Ovary (tissue), 9 donors: Measurements from ENCODE around the gene CLEC11A. TPM values are rescaled to one million over a fixed set of nuclear protein-coding genes. Genes with fewer than 3 reads are reported as not detected.
A peak's percentile ranks its signal among the peaks of the same experiment; 100 is the strongest.

Source experiments
- DNase-seq, 5 donors: peaks; one replicate each; pipeline ENCODE4 v3.0.0-alpha.2; 2019 to 2020
- H3K27ac ChIP-seq, 2 donors: fragments of 200-600 bp; one replicate each; pipeline versions ENCODE4 v1.5.1 to v1.8.0; 2019 to 2022
- H3K27me3 ChIP-seq: fragments of 200-600 bp; one replicate; pipeline ENCODE4 v1.8.0; 2022
- H3K36me3 ChIP-seq: fragments of 200-600 bp; sonication (generic); one replicate; pipeline ENCODE4 v1.5.1; 2019
- H3K4me1 ChIP-seq: one replicate; pipeline ENCODE4 v1.8.1; 2013; ENCODE audit warnings: mild to moderate bottlenecking, moderate library complexity; ENCODE audit not compliant: insufficient read depth
- H3K4me3 ChIP-seq: fragments of 200-600 bp; sonication (generic); one replicate; pipeline ENCODE4 v1.5.1; 2017
- H3K9me3 ChIP-seq, 2 donors: fragments of 200-600 bp in 1 of 2; sonication (generic) in 1 of 2; one replicate each; pipeline versions ENCODE4 v1.5.1 to v1.8.1; 2013 to 2019; ENCODE audit warnings: mild to moderate bottlenecking in 1 of 2, moderate library complexity in 1 of 2
- EP300 ChIP-seq: sonication (generic); formaldehyde crosslinking; IDR thresholded peaks from one replicate; pipeline ENCODE4 v1.6.1; 2017; ENCODE audit warnings: antibody characterized with exemption
- POLR2A ChIP-seq: fragments of 450-650 bp; IDR thresholded peaks from one replicate; pipeline ENCODE4 v1.6.1; 2017; ENCODE audit warnings: antibody characterized with exemption, mild to moderate bottlenecking, moderate library complexity
- whole genome bisulfite sequencing, 3 donors: extraction: QIAGEN DNeasy Blood & Tissue Kit in 1 of 3; methylation state at CpG; one replicate each; pipeline versions ENCODE4 v1.1.5 to v1.1.7; 2013 to 2017; 5-methylcytosine and 5-hydroxymethylcytosine counted together
- intact Hi-C, 4 donors: fragments of 100-400 bp; cut with DNase I; formaldehyde crosslinking; loops; one replicate each; pipeline versions ENCODE4 v1.11.0 to v1.15.1; 2022 to 2023
- polyA plus RNA-seq, 2 donors: library from polyadenylated mRNA; stranded (reverse); fragments of 200-250 nt in 1 of 2; fragments of 350-450 nt in 1 of 2; fragmentation: Illumina TruSeq in 1 of 2; extraction: RNeasy Lipid Tissue Mini Kit (QIAGEN cat#74804) in 1 of 2; gene quantifications; one replicate each; pipeline ENCODE4 v1.2.3, GENCODE V29; 2013 to 2014
- total RNA-seq, 7 donors: library from RNA; depleted of rRNA in 2 of 7; stranded (reverse); fragments of >200 nt in 2 of 7; fragmentation: NEBNext Ultra II Directional in 3 of 7; extraction: Animal tissue kit (Norgen Biotek cat#: 25700) in 3 of 7; gene quantifications; one replicate each; pipeline versions ENCODE4 v1.1.0 to v1.2.4, GENCODE V29; 2016 to 2023
- TF ChIP-seq, protein P1 (sequence below), 3 donors: fragments of 450-650 bp in 2 of 3; fragments of 200-600 bp in 1 of 3; IDR thresholded peaks; one replicate each; pipeline versions ENCODE4 v1.5.1 to v1.8.0; 2016 to 2022; ENCODE audit warnings: antibody characterized with exemption in 3 of 3, mild to moderate bottlenecking in 1 of 3
- donor health status: DM: no; HTN: no; CAD: no; lungs with moderate emphysema.
- donor health status: DM: no; HTN: no; CAD: no.
- donor health status: Bipolar disorder and iron deficiency.
- donor health status: DM: yes; HTN: yes; CAD: no.
- donor health status: DM: no; HTN: no; CAD: no.
- donor health status: DM: yes; HTN: yes; CAD: no.

CLEC11A gene
- total and polyA plus RNA-seq, 9 donors = 3.8 to 120 (median 27.9) TPM

DNA sequence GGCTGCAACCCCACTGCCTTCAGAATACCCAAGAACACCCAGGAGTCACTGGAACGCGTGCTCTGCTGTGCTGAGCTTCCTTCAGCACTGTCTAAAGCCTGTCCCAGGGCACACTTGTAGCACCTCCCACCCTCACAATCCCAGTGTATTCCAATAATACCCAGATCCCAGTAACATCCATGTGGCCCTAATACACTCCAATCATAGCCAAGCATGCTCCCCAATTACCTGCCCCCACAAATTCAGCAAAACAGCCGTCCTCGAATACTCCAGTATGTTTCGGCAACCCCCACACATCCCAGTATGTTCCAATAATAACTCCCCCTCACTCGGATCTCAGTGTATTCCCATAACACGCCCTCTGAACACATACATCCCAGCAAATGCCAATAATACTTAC, 32.7 kb upstream of the CLEC11A start:
- intact Hi-C loops = no loop called here
- no peaks in the 10 kb centered on the region for H3K9me3 ChIP-seq
- 58 to 70% (median 59%) methylated on average over 7 of the region's 7 CpGs for WGBS, 3 donors

GRCh38 chr19:50693064-50693975, 29.8 kb upstream of the CLEC11A start:
- DNase-seq = no peak
- H3K27me3 ChIP-seq = no peaks in the 10 kb centered on the region
- 13 to 17% (median 17%) methylated on average over 21 to 23 of the region's 23 CpGs for WGBS, 3 donors
- intact Hi-C loops = no loop called here
- no peak overlapping the region for H3K27ac ChIP-seq
- H3K4me3 ChIP-seq = no peak overlapping the region
- no peaks in the 10 kb centered on the region for H3K4me1 ChIP-seq
- TF ChIP-seq, protein P1, sequence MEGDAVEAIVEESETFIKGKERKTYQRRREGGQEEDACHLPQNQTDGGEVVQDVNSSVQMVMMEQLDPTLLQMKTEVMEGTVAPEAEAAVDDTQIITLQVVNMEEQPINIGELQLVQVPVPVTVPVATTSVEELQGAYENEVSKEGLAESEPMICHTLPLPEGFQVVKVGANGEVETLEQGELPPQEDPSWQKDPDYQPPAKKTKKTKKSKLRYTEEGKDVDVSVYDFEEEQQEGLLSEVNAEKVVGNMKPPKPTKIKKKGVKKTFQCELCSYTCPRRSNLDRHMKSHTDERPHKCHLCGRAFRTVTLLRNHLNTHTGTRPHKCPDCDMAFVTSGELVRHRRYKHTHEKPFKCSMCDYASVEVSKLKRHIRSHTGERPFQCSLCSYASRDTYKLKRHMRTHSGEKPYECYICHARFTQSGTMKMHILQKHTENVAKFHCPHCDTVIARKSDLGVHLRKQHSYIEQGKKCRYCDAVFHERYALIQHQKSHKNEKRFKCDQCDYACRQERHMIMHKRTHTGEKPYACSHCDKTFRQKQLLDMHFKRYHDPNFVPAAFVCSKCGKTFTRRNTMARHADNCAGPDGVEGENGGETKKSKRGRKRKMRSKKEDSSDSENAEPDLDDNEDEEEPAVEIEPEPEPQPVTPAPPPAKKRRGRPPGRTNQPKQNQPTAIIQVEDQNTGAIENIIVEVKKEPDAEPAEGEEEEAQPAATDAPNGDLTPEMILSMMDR (IDR thresholded peaks at IDR 0.05) = no peak
- TF ChIP-seq POLR2A = no peak
- TF ChIP-seq EP300 = no peak
- H3K9me3 ChIP-seq = no peaks in the 10 kb centered on the region
- no peaks in the 10 kb centered on the region for H3K36me3 ChIP-seq

More for the DNA sequence above, 32.7 kb upstream of the CLEC11A start:
- Histone ChIP-seq H3K4me1 (no peaks in the 10 kb centered on the region), H3K36me3 (no peaks in the 10 kb centered on the region), H3K27ac (no peak overlapping the region), H3K27me3 (no peaks in the 10 kb centered on the region), H3K4me3 (no peak overlapping the region)
- no peak for DNase-seq
- no peak for TF ChIP-seq POLR2A
- TF ChIP-seq, protein P1 (IDR thresholded peaks at IDR 0.05) = no peak
- TF ChIP-seq EP300 = no peak

- DNase-seq = no peak
- TF ChIP-seq EP300 (no peak), POLR2A (no peak)
- TF ChIP-seq, protein P1 (IDR thresholded peaks at IDR 0.05) = no peak
- no peaks in the 10 kb centered on the region for H3K36me3 ChIP-seq
- 1 to 2% (median 2%) methylated on average over 10 to 49 of the region's 51 CpGs for WGBS, 3 donors
- no peak overlapping the region for H3K27ac ChIP-seq
- no peaks in the 10 kb centered on the region for H3K9me3 ChIP-seq
- intact Hi-C loops = no loop called here
- H3K27me3 ChIP-seq = no peaks in the 10 kb centered on the region
- H3K4me1 ChIP-seq = no peaks in the 10 kb centered on the region
- no peak overlapping the region for H3K4me3 ChIP-seq
Observed at GRCh38 chr19:50694815-50695145, 28.4 kb upstream of the CLEC11A start.

DNA sequence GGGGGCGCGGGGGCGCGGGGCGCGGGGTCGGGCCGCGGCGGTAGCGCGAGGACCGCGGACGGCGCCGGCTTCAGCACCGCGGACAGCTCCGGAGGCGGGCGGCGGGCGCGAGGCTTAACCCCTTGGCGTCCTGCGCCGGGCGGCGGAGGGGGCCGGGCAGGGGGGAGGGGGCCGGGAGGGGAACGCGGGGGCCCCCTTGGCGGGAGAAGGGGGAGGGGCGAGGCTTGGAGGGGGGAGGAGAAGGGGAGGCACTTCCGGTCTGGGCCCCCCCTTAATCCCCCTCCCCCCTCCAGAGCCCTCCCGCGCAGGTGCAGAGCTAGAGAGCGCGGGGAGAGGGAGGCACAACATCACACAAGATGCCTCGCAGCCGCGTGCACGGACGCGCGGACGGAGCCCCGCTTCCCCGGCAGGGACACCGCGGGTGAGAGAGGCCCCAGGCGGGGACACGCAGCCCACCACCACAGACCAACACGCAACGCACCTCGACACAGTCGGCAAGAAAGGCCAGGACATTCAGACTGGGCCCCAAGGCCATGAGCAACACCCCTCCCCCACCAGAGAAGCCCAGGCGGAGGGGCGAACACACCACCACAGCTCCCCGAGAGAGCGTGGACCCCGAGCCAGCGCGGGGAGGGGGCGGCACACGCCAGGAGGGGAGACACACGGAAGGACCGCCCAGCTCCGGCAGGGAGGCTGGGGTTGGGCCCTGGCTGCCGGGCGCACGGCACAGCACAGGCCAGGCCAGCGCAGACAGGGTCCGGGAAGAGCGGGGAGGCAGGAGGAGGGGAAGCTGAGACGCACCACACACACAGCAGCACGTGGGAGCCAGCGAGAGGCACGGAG, 27.7 kb upstream of the CLEC11A start:
- TF ChIP-seq, protein P1 (IDR thresholded peaks at IDR 0.05) = no peak
- TF ChIP-seq POLR2A (no peak), EP300 (no peak)
- Histone ChIP-seq H3K27ac (no peak overlapping the region), H3K36me3 (no peaks in the 10 kb centered on the region), H3K4me3 (no peak overlapping the region), H3K27me3 (no peaks in the 10 kb centered on the region), H3K4me1 (no peaks in the 10 kb centered on the region), H3K9me3 (no peaks in the 10 kb centered on the region)
- WGBS, 3 donors = 1 to 4% (median 2%) methylated on average over 29 to 79 of the region's 81 CpGs
- intact Hi-C loops = no loop called here
- peak in 2 of 5 donors; percentile 46 to 47 for DNase-seq
